ENCODE data around the gene TMEM143.

TMEM143 gene

DNA sequence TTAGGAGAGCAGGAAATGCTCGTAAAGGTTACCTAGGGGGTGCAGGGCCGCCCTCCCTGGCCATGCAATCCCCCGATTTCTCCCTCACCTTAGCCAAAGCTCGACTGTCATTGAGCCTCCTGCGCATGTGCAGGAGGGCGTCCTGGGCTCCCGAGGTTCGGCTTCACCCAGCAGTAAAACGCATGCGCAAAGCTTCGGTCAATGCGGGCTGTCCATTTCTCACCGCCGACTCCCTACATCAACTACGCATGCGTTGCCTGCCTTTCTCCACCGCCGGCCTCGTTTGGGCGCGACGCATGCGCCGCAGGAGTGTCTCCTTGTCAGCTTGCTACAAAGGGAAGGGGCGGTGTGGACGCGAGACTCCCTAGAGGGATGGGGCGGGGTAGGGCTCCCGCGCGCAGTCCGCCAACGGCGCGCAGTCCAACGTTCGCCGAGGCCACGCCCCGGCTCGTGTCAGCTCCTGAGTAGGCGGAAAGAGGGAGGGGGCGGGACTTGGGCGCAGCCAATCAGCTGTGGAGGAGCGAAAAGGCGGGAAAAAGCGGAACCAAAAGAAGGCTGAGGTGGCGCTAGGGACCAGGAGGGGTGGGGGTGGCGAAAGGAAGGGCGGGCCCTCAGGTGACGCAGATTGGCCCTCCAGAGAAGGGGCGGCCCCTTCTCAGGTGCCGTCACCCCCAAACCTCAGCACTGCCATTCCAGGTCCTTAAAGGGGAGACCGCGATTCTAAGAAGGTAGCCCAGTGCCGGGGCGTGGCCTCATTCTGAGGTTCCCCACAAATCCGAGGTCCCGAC lies at the start of gene TMEM143, which contains the start of gene SYNGR4:
TMEM143 (minus strand) TSS at position 131 of the 788 bp plus-strand sequence; CDS start at position 111, 20 bp downstream.
SYNGR4 (plus strand) TSS at position 558 of the 788 bp plus-strand sequence. CDS start 1,476 bp downstream, outside the sequence.
- H3K27ac ChIP-seq, result peak within 1 kb of the TSS; percentile 81
- H3K27me3 ChIP-seq (ENCODE audit: insufficient read depth, low read depth, severe bottlenecking), result no peaks in the 10 kb centered on the region
- H3K36me3 ChIP-seq, result no peaks in the 10 kb centered on the region
- peak within 1 kb of the TSS; percentile 52 for H3K4me3 ChIP-seq (ENCODE audit: low read depth, low read length)
- TF ChIP-seq, protein P1, sequence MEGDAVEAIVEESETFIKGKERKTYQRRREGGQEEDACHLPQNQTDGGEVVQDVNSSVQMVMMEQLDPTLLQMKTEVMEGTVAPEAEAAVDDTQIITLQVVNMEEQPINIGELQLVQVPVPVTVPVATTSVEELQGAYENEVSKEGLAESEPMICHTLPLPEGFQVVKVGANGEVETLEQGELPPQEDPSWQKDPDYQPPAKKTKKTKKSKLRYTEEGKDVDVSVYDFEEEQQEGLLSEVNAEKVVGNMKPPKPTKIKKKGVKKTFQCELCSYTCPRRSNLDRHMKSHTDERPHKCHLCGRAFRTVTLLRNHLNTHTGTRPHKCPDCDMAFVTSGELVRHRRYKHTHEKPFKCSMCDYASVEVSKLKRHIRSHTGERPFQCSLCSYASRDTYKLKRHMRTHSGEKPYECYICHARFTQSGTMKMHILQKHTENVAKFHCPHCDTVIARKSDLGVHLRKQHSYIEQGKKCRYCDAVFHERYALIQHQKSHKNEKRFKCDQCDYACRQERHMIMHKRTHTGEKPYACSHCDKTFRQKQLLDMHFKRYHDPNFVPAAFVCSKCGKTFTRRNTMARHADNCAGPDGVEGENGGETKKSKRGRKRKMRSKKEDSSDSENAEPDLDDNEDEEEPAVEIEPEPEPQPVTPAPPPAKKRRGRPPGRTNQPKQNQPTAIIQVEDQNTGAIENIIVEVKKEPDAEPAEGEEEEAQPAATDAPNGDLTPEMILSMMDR (IDR thresholded peaks at IDR 0.05; ENCODE audit: low read depth, low read length), result no peak
- H3K9me3 ChIP-seq (ENCODE audit: severe bottlenecking), result peaks cover 7% of the 10 kb centered on the region
- peak; percentile 94 for DNase-seq

DNA sequence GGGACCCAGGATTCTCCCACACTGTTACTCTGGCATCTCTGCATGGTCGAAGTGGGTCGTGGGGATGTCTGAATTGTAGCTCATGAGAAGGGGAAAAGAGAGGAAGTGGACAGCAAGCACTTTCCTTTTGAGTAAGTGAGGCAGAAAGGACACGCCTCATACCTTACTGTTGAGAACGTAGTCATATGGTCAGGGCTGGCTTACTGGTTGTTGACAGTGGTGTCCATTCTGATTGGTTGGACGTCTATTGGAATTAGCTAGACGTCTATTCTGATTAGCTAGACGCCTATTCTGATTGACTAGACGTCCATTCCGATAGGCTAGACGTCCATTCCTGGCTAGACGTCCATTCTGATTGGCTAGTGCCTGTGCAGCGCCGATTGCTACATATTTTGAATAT lies 42.1 kb upstream of the TMEM143 start:
- Histone ChIP-seq H3K27ac (no peak overlapping the region), H3K9me3 (ENCODE audit: severe bottlenecking) (no peaks in the 10 kb centered on the region), H3K4me3 (ENCODE audit: low read depth, low read length) (no peak overlapping the region), H3K36me3 (no peaks in the 10 kb centered on the region), H3K27me3 (ENCODE audit: insufficient read depth, low read depth, severe bottlenecking) (no peaks in the 10 kb centered on the region)
- TF ChIP-seq, protein P1 (IDR thresholded peaks at IDR 0.05; ENCODE audit: low read depth, low read length), result no peak
- no peak for DNase-seq

DNA sequence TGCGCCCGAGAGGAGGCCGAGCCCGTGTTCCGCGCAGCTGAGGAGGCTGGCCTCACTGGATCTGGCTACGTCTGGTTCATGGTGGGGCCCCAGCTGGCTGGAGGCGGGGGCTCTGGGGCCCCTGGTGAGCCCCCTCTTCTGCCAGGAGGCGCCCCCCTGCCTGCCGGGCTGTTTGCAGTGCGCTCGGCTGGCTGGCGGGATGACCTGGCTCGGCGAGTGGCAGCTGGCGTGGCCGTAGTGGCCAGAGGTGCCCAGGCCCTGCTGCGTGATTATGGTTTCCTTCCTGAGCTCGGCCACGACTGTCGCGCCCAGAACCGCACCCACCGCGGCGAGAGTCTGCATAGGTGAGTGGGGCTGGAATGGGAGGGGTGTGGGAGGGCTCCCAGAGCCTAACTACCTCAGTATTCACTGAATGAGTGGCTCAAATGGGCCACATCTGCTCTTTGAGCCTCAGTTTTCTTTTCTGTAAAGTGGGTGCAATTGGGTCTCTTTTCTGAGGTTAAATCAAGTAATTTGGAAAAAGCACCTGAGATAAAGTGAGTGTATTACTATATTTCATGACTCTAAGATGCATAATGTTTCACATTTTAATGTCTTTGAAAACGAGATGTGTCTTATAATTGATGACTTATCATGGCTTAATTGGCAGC lies 41.4 kb upstream of the TMEM143 start:
- TF ChIP-seq, protein P1 (IDR thresholded peaks at IDR 0.05; ENCODE audit: low read depth, low read length), result no peak
- Histone ChIP-seq H3K36me3 (peaks cover 3% of the 10 kb centered on the region; the same call in 1 of the 2 replicates), H3K4me3 (ENCODE audit: low read depth, low read length) (no peak overlapping the region), H3K27me3 (ENCODE audit: insufficient read depth, low read depth, severe bottlenecking) (no peaks in the 10 kb centered on the region), H3K9me3 (ENCODE audit: severe bottlenecking) (no peaks in the 10 kb centered on the region), H3K27ac (peak overlapping the region; percentile 55; the same call in 1 of the 2 replicates)
- no peak for DNase-seq

DNA sequence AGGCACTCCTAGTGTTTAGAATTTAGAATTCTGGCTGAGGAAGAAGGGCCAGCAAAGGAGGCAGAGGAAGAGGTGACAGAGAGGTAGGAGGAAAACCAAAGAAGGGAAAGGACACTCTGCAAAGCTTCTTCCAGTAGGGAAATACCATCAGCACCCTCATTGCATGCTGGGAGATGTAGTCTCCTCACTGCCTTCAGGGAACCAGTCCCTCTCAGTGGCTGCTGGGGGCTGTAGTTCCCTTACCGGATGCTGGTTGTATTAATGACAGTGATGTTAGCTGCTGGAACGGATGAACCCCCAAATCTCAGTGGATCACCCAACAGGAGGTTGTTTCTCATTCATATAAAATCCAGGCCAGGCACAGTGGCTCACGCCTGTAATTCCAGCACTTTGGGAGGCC lies 39.9 kb upstream of the TMEM143 start:
- H3K36me3 ChIP-seq, result peaks cover 3% of the 10 kb centered on the region; the same call in 1 of the 2 replicates
- no peak overlapping the region for H3K4me3 ChIP-seq (ENCODE audit: low read depth, low read length)
- H3K9me3 ChIP-seq (ENCODE audit: severe bottlenecking), result no peaks in the 10 kb centered on the region
- H3K27me3 ChIP-seq (ENCODE audit: insufficient read depth, low read depth, severe bottlenecking), result no peaks in the 10 kb centered on the region
- 0 out of 2 replicates have a peak overlapping the region, but pooled peaks have one; percentile 9 for H3K27ac ChIP-seq
- DNase-seq, result peak; percentile 74
- TF ChIP-seq, protein P1 (IDR thresholded peaks at IDR 0.05; ENCODE audit: low read depth, low read length), result no peak

DNA sequence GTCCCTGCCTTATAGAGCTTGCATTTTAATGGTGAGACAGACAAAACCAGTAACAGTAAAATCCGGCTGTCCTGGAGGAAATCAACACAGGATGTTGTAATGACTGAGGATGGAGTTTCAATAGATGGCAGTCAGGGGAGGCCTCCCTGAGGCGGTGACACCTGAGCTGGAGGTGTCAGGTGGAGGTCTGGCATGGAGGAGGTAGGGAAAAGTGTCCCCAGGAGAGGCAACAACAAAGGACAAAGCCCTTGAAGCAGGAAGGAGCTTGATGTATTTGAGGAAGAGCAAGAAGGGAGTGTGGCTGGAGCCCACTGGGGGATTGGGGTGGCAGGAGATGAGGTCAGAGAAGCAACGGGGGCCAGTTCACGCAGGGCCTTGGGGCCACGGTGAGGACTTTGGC lies 37.5 kb upstream of the TMEM143 start:
- H3K9me3 ChIP-seq (ENCODE audit: severe bottlenecking), result no peaks in the 10 kb centered on the region
- no peak overlapping the region for H3K4me3 ChIP-seq (ENCODE audit: low read depth, low read length)
- peaks cover 3% of the 10 kb centered on the region; the same call in 1 of the 2 replicates for H3K36me3 ChIP-seq
- no peak overlapping the region for H3K27ac ChIP-seq
- no peaks in the 10 kb centered on the region for H3K27me3 ChIP-seq (ENCODE audit: insufficient read depth, low read depth, severe bottlenecking)
- no peak for DNase-seq
- TF ChIP-seq, protein P1 (IDR thresholded peaks at IDR 0.05; ENCODE audit: low read depth, low read length), result no peak

Data from WERI-Rb-1 (cell line).